Right lobe of liver (tissue), 4 donors: ENCODE data around the gene MOCS1.

Experiments used
- POLR2A ChIP-seq: fragments of 450-650 bp; IDR thresholded peaks from one replicate; pipeline ENCODE4 v1.6.1; 2017; ENCODE audit warnings: antibody characterized with exemption, mild to moderate bottlenecking
- TF ChIP-seq, protein P1 (sequence below), 4 donors: fragments of 200-600 bp in 3 of 4; fragments of 450-650 bp in 1 of 4; IDR thresholded peaks; one replicate each; pipeline versions ENCODE4 v1.5.1 to v1.8.0; 2016 to 2022; ENCODE audit warnings: antibody characterized with exemption in 4 of 4, mild to moderate bottlenecking in 2 of 4
- donor health status: DM: no; HTN: no; CAD: no.
- donor health status: DM: no; HTN: no; CAD: no.
- donor health status: DM: no; HTN: yes; CAD: no.

DNA sequence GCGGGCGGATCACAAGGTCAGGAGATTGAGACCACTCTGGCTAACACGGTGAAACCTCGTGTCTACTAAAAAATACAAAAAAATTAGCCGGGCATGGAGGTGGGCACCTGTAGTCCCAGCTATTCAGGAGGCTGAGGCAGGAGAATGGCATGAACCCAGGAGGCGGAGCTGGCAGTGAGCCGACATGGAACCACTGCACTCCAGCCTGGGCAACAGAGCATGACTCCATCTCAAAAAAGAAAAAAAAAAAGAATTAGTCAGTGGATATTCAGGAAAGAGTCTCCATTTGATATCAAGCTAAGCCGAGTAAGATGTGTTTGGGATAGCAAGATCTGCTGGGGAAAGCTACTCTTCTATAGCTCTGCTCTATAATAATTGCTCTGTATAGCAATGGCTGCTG is 41.0 kb downstream of the MOCS1 start:
- TF ChIP-seq, protein P1, sequence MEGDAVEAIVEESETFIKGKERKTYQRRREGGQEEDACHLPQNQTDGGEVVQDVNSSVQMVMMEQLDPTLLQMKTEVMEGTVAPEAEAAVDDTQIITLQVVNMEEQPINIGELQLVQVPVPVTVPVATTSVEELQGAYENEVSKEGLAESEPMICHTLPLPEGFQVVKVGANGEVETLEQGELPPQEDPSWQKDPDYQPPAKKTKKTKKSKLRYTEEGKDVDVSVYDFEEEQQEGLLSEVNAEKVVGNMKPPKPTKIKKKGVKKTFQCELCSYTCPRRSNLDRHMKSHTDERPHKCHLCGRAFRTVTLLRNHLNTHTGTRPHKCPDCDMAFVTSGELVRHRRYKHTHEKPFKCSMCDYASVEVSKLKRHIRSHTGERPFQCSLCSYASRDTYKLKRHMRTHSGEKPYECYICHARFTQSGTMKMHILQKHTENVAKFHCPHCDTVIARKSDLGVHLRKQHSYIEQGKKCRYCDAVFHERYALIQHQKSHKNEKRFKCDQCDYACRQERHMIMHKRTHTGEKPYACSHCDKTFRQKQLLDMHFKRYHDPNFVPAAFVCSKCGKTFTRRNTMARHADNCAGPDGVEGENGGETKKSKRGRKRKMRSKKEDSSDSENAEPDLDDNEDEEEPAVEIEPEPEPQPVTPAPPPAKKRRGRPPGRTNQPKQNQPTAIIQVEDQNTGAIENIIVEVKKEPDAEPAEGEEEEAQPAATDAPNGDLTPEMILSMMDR (IDR thresholded peaks at IDR 0.05): no peak
- TF ChIP-seq POLR2A: no peak
